IPS-18a (cell line): ENCODE measurements around the gene CYBC1.

Experiments used
- H3K27ac ChIP-seq: one replicate; pipeline ENCODE4 v1.5.1; 2013; ENCODE audit warnings: low read length
- H3K27me3 ChIP-seq: one replicate; pipeline ENCODE4 v1.6.1; 2013; ENCODE audit warnings: mild to moderate bottlenecking, low read length; ENCODE audit not compliant: control insufficient read depth, insufficient read depth
- H3K36me3 ChIP-seq: one replicate; pipeline ENCODE4 v1.6.1; 2013; ENCODE audit warnings: low read depth, low read length; ENCODE audit not compliant: control insufficient read depth
- H3K4me1 ChIP-seq: one replicate; pipeline ENCODE4 v1.6.1; 2013; ENCODE audit warnings: low read depth, low read length; ENCODE audit not compliant: control insufficient read depth
- H3K4me3 ChIP-seq: one replicate; pipeline ENCODE4 v1.5.1; 2013; ENCODE audit warnings: low read length
- H3K9ac ChIP-seq: one replicate; pipeline ENCODE4 v1.6.1; 2013; ENCODE audit warnings: mild to moderate bottlenecking, low read length, moderate library complexity
- H3K9me3 ChIP-seq: one replicate; pipeline ENCODE4 v1.6.1; 2013; ENCODE audit warnings: low read depth, low read length; ENCODE audit not compliant: control insufficient read depth

CYBC1 gene

DNA sequence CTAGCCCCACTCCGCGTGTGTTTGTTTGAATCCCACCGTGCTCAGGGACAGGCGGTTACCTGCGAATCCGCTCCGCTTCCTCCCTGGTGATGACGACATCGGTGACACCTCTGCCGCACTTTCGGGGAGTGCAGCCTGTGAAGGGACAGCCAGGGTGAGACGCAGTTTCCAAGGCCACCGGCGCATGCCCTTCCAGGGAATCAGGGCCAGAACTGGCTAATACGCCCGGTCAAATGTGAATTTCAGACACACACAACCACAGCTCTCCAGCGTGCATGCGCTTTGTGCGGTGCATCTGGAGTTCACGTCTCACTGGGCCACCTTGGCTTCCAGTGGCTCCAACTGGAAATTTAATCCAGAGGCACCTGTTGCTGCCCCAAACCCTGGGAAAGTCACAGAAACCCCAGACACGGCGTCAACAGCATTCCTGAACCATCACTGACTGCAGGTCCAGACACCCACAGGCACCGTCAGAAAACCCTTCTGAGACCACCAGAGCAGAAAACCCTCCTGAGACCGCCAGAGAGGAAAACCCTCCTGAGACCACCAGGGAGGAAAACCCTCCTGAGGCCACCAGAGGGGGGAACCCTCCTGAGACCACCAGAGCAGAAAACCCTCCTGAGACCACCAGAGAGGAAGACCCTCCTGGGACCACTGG lies 39.0 kb downstream of the CYBC1 start:
- Histone ChIP-seq H3K27ac (no peak overlapping the region), H3K4me3 (no peak overlapping the region), H3K36me3 (no peaks in the 10 kb centered on the region), H3K27me3 (no peaks in the 10 kb centered on the region), H3K9ac (no peak overlapping the region), H3K4me1 (no peaks in the 10 kb centered on the region), H3K9me3 (no peaks in the 10 kb centered on the region)

DNA sequence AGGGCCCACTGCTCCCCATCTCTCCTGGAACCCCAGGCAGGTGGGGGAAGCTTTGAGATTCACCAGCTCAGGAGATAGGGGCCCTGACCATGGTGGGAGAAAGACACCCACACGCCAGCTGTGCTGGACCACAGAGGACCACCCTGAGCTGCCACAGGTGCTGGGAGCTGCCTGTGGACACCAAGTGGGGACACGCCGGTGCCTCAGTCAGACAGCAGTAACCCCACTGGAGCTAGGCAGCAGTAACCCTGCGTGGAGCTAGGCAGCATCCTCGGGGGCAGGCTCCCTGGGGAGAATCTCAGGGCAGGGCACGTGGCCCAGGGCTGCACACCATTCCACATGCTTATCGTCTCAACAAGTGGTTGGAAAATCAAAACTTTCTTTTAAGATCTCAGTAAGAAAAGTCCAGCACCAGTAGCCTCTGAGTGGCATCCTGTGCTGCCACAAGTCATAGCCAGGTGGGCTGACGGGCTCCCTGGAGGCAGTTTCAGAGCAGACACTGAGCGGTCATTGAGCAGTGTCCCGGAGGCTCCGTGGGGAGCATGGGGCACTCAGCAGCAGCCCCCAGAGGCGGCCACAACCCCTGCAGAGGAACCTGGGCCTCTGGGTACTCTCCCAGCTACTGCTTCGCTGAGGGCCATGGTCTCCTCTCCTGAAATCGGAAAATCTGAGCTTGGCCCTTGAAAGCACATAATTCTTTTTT lies 40.4 kb downstream of the CYBC1 start:
- H3K9ac ChIP-seq = no peak overlapping the region
- H3K4me3 ChIP-seq = no peak overlapping the region
- H3K9me3 ChIP-seq = no peaks in the 10 kb centered on the region
- H3K27ac ChIP-seq = no peak overlapping the region
- no peaks in the 10 kb centered on the region for H3K36me3 ChIP-seq
- no peaks in the 10 kb centered on the region for H3K4me1 ChIP-seq
- no peaks in the 10 kb centered on the region for H3K27me3 ChIP-seq

DNA sequence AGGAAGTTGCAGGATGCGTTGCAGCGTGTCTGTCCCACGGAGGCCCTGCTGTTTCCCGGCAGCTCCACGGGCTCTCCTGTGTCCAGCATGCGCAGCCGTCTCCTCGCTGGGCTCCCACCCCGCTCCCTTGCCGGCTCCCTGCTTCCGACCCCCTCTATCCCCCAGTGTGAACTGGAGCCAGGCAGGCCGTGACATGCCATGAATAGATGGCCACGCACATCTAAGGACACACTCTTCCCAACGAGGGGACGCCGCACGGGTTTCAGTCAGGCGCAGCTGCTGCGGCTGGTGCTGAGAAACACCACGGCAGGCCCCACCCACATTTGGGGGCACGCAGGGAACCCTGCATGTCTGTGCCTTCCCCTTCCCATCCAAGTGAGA lies 41.6 kb downstream of the CYBC1 start:
- Histone ChIP-seq H3K27me3 (no peaks in the 10 kb centered on the region), H3K27ac (no peak overlapping the region), H3K4me1 (no peaks in the 10 kb centered on the region), H3K9me3 (no peaks in the 10 kb centered on the region), H3K4me3 (no peak overlapping the region), H3K9ac (no peak overlapping the region), H3K36me3 (no peaks in the 10 kb centered on the region)

DNA sequence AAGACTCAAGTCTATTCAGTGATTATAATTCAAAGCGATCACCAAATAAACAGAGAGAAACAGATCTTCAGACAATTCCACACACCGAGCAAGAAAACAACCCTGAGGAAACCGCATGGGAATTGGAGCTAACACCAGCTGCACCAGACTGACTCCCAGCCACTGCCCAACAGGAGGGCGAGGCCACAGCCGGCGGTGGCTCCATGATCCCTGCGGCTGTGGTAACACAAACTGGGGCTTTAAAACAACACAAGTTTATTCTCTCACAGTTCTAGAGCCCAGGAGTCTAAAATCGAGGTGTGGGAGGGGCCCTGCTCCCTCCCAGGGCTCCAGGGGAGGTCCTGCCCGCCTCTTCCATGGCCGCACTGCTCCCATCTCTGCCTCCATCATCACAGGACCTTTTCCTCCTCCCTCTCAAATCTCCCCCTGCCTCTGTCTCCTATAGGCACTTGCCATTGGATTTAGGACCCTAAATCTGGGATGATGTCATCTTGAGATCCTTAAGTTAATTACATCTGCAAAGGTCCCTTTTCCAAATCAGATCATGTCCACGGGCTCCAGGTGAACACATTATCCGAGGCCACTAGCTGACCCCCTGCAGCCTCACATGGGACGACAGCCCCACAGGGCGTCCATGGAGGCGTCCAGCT lies 42.1 kb downstream of the CYBC1 start:
- Histone ChIP-seq H3K27ac (no peak overlapping the region), H3K4me3 (no peak overlapping the region), H3K36me3 (no peaks in the 10 kb centered on the region), H3K9me3 (no peaks in the 10 kb centered on the region), H3K27me3 (no peaks in the 10 kb centered on the region), H3K4me1 (no peaks in the 10 kb centered on the region), H3K9ac (no peak overlapping the region)

DNA sequence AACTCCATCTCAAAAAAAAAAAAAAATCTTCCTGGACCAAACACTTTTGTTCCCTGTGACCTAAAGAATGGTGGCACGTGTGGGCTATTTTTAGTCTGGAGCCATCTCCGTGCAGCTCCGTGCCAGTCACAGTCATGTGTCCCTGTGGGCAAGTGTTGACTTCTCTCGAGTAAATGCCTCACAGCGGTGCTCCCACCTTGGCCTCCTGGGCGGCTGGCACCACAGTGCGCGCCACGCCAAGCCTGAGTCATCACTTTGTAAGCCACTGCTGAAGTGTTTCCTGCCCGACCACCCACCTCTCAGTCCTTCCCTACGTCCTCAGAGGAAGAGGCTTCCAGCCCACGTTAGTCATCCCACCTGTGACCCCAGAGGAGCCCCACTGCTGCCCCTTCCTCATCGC lies 43.3 kb downstream of the CYBC1 start:
- Histone ChIP-seq H3K27me3 (no peaks in the 10 kb centered on the region), H3K4me1 (no peaks in the 10 kb centered on the region), H3K27ac (no peak overlapping the region), H3K4me3 (no peak overlapping the region), H3K9ac (no peak overlapping the region), H3K36me3 (no peaks in the 10 kb centered on the region), H3K9me3 (no peaks in the 10 kb centered on the region)

DNA sequence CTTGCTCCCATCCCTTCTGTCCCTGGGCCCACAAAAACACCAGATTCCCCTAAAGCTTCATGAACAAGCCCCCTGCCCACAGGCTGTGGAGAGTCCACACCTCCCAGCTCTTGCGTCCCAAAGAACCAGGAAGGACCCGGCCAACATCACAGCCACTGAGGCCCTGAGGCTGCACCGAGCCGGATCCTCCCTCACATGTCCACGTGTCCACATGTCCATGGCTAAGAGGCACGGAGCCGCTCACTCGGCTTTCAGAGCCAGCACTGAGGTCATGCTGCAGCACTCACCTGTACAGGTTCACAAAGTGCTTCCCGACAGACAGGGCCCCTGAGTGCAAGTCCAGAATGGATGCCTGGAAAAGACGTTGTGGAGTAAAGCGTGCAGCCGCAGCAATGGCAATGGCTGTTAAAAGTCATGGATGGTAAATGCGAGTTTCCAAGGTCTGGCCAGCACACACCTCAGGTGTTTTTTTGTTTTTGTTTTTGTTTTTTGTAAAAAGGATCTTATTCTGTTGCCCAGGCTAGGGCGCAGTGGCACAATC lies 44.4 kb downstream of the CYBC1 start:
- Histone ChIP-seq H3K27me3 (no peaks in the 10 kb centered on the region), H3K27ac (no peak overlapping the region), H3K9ac (no peak overlapping the region), H3K4me1 (no peaks in the 10 kb centered on the region), H3K9me3 (no peaks in the 10 kb centered on the region), H3K4me3 (no peak overlapping the region), H3K36me3 (no peaks in the 10 kb centered on the region)

DNA sequence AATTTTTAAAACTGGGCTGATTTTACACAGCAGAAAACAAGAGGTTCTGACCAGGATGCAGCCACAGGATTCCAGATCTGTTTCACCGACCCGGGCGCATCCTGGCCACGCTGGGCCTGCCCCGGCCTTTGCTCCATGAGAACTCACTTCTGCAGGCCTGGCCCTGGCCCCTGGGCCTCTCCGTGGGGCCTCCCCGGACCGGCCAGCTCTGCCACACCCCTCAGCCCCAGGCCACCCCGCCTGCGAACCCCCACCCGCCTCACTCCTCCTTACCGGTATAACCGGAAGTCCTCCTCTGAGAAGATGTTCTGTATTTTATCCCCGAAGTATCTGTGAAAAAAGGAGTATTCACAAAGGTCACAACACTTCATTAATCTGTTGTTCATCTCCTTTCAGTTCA lies 45.5 kb downstream of the CYBC1 start:
- H3K4me1 ChIP-seq = no peaks in the 10 kb centered on the region
- H3K27ac ChIP-seq = no peak overlapping the region
- no peak overlapping the region for H3K9ac ChIP-seq
- H3K9me3 ChIP-seq = no peaks in the 10 kb centered on the region
- H3K27me3 ChIP-seq = no peaks in the 10 kb centered on the region
- no peaks in the 10 kb centered on the region for H3K36me3 ChIP-seq
- no peak overlapping the region for H3K4me3 ChIP-seq

DNA sequence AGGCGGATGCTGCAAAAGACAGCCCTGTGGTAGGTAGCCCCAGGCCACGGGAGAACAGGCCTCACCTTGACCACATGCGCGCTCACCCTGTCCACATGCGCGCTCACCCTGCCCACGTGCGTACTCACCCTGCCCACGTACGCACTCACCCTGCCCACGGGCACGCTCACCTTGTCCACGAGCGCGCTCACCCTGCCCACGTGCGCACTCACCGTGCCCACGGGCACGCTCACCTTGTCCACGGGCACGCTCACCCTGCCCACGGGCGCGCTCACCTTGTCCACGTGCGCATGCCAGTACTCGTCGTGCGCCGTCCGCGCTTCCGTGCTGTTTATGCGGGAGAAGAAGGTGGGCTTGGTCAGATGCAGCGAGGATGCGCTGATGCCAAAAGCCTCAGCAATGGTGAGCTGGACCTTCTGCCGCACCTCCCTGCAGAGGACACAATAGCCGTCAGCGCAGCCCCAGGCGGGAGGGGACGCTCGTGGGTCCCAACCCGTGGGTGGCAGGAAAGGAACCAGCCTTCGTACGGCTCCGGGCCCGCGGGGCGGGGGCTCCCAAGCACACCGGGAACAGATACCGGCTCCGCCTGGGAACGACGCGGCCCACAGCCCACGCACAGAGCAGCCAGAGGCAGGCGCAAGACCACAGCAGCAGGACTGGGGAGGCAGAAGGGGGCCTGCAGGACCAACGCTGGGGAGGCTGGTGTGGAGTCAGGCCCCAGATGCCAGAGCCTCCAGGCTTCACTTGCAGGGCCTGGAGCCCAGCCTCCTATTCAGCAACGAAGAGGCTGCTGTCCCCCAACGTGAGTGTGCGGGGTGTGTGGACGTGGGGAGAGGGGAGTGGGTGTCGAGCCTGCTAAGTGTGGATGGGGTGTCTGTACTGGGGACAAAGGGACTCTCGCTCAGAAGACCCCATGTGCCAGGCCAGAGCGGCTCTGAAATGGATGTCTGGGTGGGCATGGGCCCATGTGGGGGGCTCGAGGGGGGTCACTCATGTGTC lies 46.6 kb downstream of the CYBC1 start:
- no peaks in the 10 kb centered on the region for H3K36me3 ChIP-seq
- H3K9me3 ChIP-seq = no peaks in the 10 kb centered on the region
- no peak overlapping the region for H3K9ac ChIP-seq
- no peaks in the 10 kb centered on the region for H3K4me1 ChIP-seq
- H3K4me3 ChIP-seq = no peak overlapping the region
- H3K27ac ChIP-seq = no peak overlapping the region
- H3K27me3 ChIP-seq = no peaks in the 10 kb centered on the region

DNA sequence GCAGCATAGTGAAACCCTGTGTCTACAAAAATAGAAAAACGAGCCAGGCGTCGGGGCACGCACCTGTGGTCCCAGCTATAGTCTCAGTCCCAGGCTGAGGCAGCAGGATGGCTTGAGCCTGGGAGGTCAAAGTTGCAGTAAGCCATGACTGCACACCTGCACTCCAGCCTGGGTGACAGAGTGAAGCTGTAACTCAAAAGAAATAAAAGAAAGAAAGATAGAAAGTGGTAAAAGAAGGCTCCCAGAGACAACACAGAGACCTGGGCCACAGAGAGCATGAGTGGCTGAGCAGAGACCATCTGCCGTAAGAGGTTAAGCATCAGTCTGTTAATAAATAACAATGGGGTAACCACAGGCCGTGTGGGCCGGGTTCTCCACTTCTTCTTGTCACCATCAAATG lies 47.7 kb downstream of the CYBC1 start:
- H3K36me3 ChIP-seq = no peaks in the 10 kb centered on the region
- no peaks in the 10 kb centered on the region for H3K9me3 ChIP-seq
- no peaks in the 10 kb centered on the region for H3K4me1 ChIP-seq
- H3K27ac ChIP-seq = no peak overlapping the region
- H3K9ac ChIP-seq = no peak overlapping the region
- no peaks in the 10 kb centered on the region for H3K27me3 ChIP-seq
- H3K4me3 ChIP-seq = no peak overlapping the region

DNA sequence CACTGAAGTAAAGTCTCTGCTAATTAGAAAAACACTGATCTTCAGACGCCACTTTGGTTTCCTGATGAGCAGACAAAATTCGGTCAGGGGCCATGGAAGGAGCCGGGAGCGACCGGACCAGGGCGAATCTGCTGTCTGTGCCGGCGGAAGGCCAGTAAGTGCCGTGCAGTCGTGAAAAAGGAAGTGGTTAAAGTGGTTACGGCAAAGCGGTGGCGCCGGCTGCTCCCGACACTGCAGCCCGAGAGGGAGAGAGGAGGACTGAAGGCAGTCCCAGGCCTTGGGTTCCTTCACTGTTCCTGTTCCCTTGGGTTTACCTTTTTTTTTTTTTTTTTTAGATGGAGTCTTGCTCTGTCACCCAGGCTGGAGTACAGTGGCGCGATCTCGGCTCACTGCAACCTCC lies 49.7 kb downstream of the CYBC1 start:
- no peaks in the 10 kb centered on the region for H3K36me3 ChIP-seq
- no peak overlapping the region for H3K9ac ChIP-seq
- H3K9me3 ChIP-seq = no peaks in the 10 kb centered on the region
- H3K4me3 ChIP-seq = no peak overlapping the region
- no peak overlapping the region for H3K27ac ChIP-seq
- no peaks in the 10 kb centered on the region for H3K27me3 ChIP-seq
- no peaks in the 10 kb centered on the region for H3K4me1 ChIP-seq

DNA sequence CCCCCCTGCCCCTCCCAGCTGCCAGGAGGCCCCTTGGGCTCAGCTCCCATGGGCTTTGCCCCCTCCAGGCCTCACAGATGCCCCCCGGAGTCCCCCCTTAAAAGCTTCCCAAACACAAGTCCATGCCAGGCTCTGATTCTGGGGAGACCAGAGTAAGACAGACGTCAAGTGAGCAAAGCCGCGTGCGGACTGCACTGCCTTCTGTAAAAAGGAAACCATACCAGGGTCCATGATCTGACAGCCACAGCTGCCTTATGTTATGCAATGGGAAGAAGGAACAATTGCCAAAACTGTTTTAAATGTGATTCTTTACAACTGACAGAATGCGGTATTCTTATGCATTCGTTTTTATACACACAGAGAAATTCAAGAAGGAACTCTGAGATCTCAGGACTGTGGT lies 50.3 kb downstream of the CYBC1 start:
- no peaks in the 10 kb centered on the region for H3K4me1 ChIP-seq
- H3K4me3 ChIP-seq = no peak overlapping the region
- H3K27ac ChIP-seq = no peak overlapping the region

More for the DNA sequence above, 50.3 kb downstream of the CYBC1 start:
- no peak overlapping the region for H3K9ac ChIP-seq
- no peaks in the 10 kb centered on the region for H3K27me3 ChIP-seq
- no peaks in the 10 kb centered on the region for H3K36me3 ChIP-seq
- no peaks in the 10 kb centered on the region for H3K9me3 ChIP-seq
